Esophagus muscularis mucosa (tissue), 4 donors: ENCODE results near the gene TRAPPC13. TPM values are rescaled to one million over a fixed set of nuclear protein-coding genes. Genes with fewer than 3 reads are reported as not detected.

ENCODE experiments used
- DNase-seq: peaks from one replicate; pipeline ENCODE4 v3.0.0-alpha.2; 2017; ENCODE audit errors: extremely low spot score
- H3K27ac ChIP-seq, 4 donors: fragments of 200-600 bp; sonication (generic); replicated peaks in 1 of 4; 1 replicate in 3 of 4; 2 replicates in 1 of 4; pipeline ENCODE4 v1.5.1; 2016 to 2019; ENCODE audit warnings: mild to moderate bottlenecking in 1 of 4
- H3K27me3 ChIP-seq, 4 donors: fragments of 200-600 bp; sonication (generic); one replicate each; pipeline versions ENCODE4 v1.5.1 to v1.6.0; 2016 to 2019
- H3K36me3 ChIP-seq, 4 donors: fragments of 200-600 bp; sonication (generic); one replicate each; pipeline ENCODE4 v1.5.1; 2016 to 2019
- H3K4me1 ChIP-seq, 4 donors: fragments of 200-600 bp; sonication (generic); one replicate each; pipeline ENCODE4 v1.5.1; 2016 to 2019
- H3K4me3 ChIP-seq, 4 donors: fragments of 200-600 bp; sonication (generic); 1 replicate in 2 of 4; 2 replicates in 2 of 4; pipeline ENCODE4 v1.5.1; 2016 to 2019; ENCODE audit warnings: mild to moderate bottlenecking in 4 of 4, moderate library complexity in 1 of 4
- H3K9me3 ChIP-seq, 4 donors: fragments of 200-600 bp; sonication (generic); 1 replicate in 3 of 4; 2 replicates in 1 of 4; pipeline ENCODE4 v1.5.1; 2016 to 2019
- EP300 ChIP-seq: sonication (generic); formaldehyde crosslinking; IDR thresholded peaks from one replicate; pipeline ENCODE4 v1.6.1; 2017; ENCODE audit warnings: antibody characterized with exemption
- POLR2A ChIP-seq: fragments of 450-650 bp; IDR thresholded peaks from one replicate; pipeline ENCODE4 v1.6.1; 2017; ENCODE audit warnings: antibody characterized with exemption, moderate library complexity, mild to moderate bottlenecking, low read depth
- POLR2AphosphoS5 ChIP-seq, 2 donors: sonication (generic); formaldehyde crosslinking; IDR thresholded peaks; one replicate each; pipeline ENCODE4 v1.6.1; 2017; ENCODE audit warnings: antibody characterized with exemption in 2 of 2
- whole genome bisulfite sequencing: methylation state at CpG from one replicate; pipeline ENCODE4 v1.1.5; 2018; 5-methylcytosine and 5-hydroxymethylcytosine counted together
- intact Hi-C: fragments of 100-400 bp; cut with DNase I; formaldehyde crosslinking; loops from one replicate; pipeline ENCODE4 v1.15.1; 2023
- total RNA-seq, 4 donors: library from RNA; depleted of rRNA; stranded (reverse); fragments of >200 nt; gene quantifications; one replicate each; pipeline versions ENCODE4 v1.1.0 to v1.2.1, GENCODE V29; 2016
- TF ChIP-seq, protein P1 (sequence below), 3 experiments: fragments of 200-600 bp in 2 of 3; fragments of 450-650 bp in 1 of 3; sonication (generic) in 2 of 3; IDR thresholded peaks; one replicate each; pipeline ENCODE4 v1.5.1; 2017 to 2019; ENCODE audit warnings: antibody characterized with exemption in 3 of 3, mild to moderate bottlenecking in 2 of 3, moderate library complexity in 1 of 3

The TRAPPC13 gene
- total RNA-seq, 4 donors from 2014 or later = 15.4 to 29.5 (median 16.7) TPM

DNA sequence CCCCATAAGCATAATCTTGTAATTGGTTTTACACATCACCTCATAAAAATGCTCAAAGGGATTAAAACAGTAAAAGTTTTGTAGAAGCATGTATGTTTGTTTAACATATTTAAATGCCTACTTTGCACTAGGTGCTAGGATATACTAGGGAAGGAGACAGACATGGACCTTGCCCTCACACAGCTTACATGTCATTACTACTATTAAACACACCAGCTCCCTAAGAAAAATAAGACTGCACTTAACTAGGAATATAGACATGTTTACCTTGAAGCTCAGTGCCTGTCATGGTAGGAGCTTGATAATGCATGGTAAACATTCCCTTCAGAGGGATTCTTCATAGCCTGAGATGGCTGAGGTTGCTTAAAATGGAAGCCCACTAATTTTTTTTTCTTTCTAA lies 6.2 kb downstream of the TRAPPC13 start:
- TF ChIP-seq, protein P1, sequence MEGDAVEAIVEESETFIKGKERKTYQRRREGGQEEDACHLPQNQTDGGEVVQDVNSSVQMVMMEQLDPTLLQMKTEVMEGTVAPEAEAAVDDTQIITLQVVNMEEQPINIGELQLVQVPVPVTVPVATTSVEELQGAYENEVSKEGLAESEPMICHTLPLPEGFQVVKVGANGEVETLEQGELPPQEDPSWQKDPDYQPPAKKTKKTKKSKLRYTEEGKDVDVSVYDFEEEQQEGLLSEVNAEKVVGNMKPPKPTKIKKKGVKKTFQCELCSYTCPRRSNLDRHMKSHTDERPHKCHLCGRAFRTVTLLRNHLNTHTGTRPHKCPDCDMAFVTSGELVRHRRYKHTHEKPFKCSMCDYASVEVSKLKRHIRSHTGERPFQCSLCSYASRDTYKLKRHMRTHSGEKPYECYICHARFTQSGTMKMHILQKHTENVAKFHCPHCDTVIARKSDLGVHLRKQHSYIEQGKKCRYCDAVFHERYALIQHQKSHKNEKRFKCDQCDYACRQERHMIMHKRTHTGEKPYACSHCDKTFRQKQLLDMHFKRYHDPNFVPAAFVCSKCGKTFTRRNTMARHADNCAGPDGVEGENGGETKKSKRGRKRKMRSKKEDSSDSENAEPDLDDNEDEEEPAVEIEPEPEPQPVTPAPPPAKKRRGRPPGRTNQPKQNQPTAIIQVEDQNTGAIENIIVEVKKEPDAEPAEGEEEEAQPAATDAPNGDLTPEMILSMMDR (IDR thresholded peaks at IDR 0.05) = no peak
- TF ChIP-seq EP300 (no peak), POLR2A (no peak), POLR2AphosphoS5 (IDR thresholded peaks at IDR 0.05) (no peak)
- H3K36me3 ChIP-seq = peaks cover 0 to 18% (median 9%) of the 10 kb centered on the region in 4 donors
- no peak overlapping the region for H3K4me3 ChIP-seq
- no peaks in the 10 kb centered on the region for H3K27me3 ChIP-seq
- no peak for DNase-seq
- intact Hi-C loops = no loop called here
- peaks cover 3 to 9% (median 8%) of the 10 kb centered on the region in 4 donors for H3K4me1 ChIP-seq
- H3K9me3 ChIP-seq = no peaks in the 10 kb centered on the region
- no peak overlapping the region for H3K27ac ChIP-seq

- H3K36me3 ChIP-seq = peaks cover 18 to 65% (median 49%) of the 10 kb centered on the region in 4 donors
- DNase-seq = no peak
- no peaks in the 10 kb centered on the region for H3K4me1 ChIP-seq
- no peak for TF ChIP-seq POLR2A
- TF ChIP-seq, protein P1 (IDR thresholded peaks at IDR 0.05) = no peak
- no peak for TF ChIP-seq POLR2AphosphoS5 (IDR thresholded peaks at IDR 0.05)
- TF ChIP-seq EP300 = no peak
- H3K9me3 ChIP-seq = no peaks in the 10 kb centered on the region
- no peak overlapping the region for H3K27ac ChIP-seq
- WGBS = 90% methylated on average over 4 of the region's 4 CpGs
- no peak overlapping the region for H3K4me3 ChIP-seq
- H3K27me3 ChIP-seq = no peaks in the 10 kb centered on the region
- intact Hi-C loops = no loop called here
These were observed 15.4 kb downstream of the TRAPPC13 start for GRCh38 chr5:65640240-65640639.

GRCh38 chr5:65646938-65647337 lies 22.1 kb downstream of the TRAPPC13 start:
- 88% methylated on average over 2 of the region's 2 CpGs for WGBS
- H3K4me3 ChIP-seq = no peak overlapping the region
- intact Hi-C loops = no loop called here
- H3K36me3 ChIP-seq = peaks cover 3 to 37% (median 19%) of the 10 kb centered on the region in 4 donors
- DNase-seq = no peak
- no peak overlapping the region for H3K27ac ChIP-seq
- no peaks in the 10 kb centered on the region for H3K27me3 ChIP-seq
- no peaks in the 10 kb centered on the region for H3K9me3 ChIP-seq
- TF ChIP-seq POLR2A (no peak), POLR2AphosphoS5 (IDR thresholded peaks at IDR 0.05) (no peak), EP300 (no peak)
- TF ChIP-seq, protein P1 (IDR thresholded peaks at IDR 0.05) = no peak
- no peaks in the 10 kb centered on the region for H3K4me1 ChIP-seq

GRCh38 chr5:65647941-65648340 lies 23.1 kb downstream of the TRAPPC13 start:
- no peak for DNase-seq
- peaks cover 3 to 37% (median 19%) of the 10 kb centered on the region in 4 donors for H3K36me3 ChIP-seq

More at GRCh38 chr5:65647941-65648340, 23.1 kb downstream of the TRAPPC13 start:
- intact Hi-C loops = no loop called here
- H3K4me1 ChIP-seq = no peaks in the 10 kb centered on the region
- TF ChIP-seq, protein P1 (IDR thresholded peaks at IDR 0.05) = no peak
- TF ChIP-seq EP300 = no peak
- TF ChIP-seq POLR2AphosphoS5 (IDR thresholded peaks at IDR 0.05) = no peak
- TF ChIP-seq POLR2A = no peak
- H3K9me3 ChIP-seq = no peaks in the 10 kb centered on the region
- no peak overlapping the region for H3K27ac ChIP-seq
- H3K4me3 ChIP-seq = no peak overlapping the region
- no peaks in the 10 kb centered on the region for H3K27me3 ChIP-seq
